RWPE2 (cell line): ENCODE results near the gene KRT79.

Experiments used
- ATAC-seq: fragments of 200-7000 bp; cut with Tn5 transposase; 3 replicates; pipeline ENCODE4 v1.9.1; 2021; ENCODE audit warnings: low read depth
- DNase-seq: peaks from one replicate; pipeline ENCODE4 v3.0.0-alpha.2; 2020; ENCODE audit warnings: low spot score
- H3K27ac ChIP-seq: fragments of 450-650 bp; 2 replicates; pipeline ENCODE4 v1.5.1; 2017; ENCODE audit warnings: mild to moderate bottlenecking; ENCODE audit not compliant: poor library complexity, severe bottlenecking
- H3K27me3 ChIP-seq: fragments of 250-450 bp; sonication (Bioruptor Pico); 2 replicates; pipeline ENCODE4 v1.5.1; 2021; ENCODE audit warnings: mild to moderate bottlenecking, moderate library complexity; ENCODE audit not compliant: insufficient read depth, poor library complexity, severe bottlenecking
- H3K36me3 ChIP-seq: fragments of 250-450 bp; sonication (Bioruptor Pico); 2 replicates; pipeline ENCODE4 v1.5.1; 2020; ENCODE audit warnings: low read depth, mild to moderate bottlenecking, moderate library complexity
- H3K4me1 ChIP-seq: fragments of 250-450 bp; sonication (Bioruptor Pico); 2 replicates; pipeline ENCODE4 v1.5.1; 2021; ENCODE audit warnings: mild to moderate bottlenecking, moderate library complexity; ENCODE audit not compliant: insufficient read depth, poor library complexity, severe bottlenecking
- H3K4me3 ChIP-seq: fragments of 250-450 bp; sonication (Bioruptor Pico); 2 replicates; pipeline ENCODE4 v1.5.1; 2021; ENCODE audit warnings: mild to moderate bottlenecking, moderate library complexity; ENCODE audit not compliant: severe bottlenecking
- H3K9me3 ChIP-seq: fragments of 250-450 bp; sonication (Bioruptor Pico); 2 replicates; pipeline ENCODE4 v1.5.1; 2021; ENCODE audit warnings: mild to moderate bottlenecking, moderate library complexity; ENCODE audit not compliant: severe bottlenecking
- TF ChIP-seq, protein P1 (sequence below): fragments of 450-650 bp; IDR thresholded peaks from one replicate; pipeline ENCODE4 v1.5.1; 2017; ENCODE audit warnings: mild to moderate bottlenecking, moderate library complexity; ENCODE audit not compliant: poor library complexity, severe bottlenecking

Gene KRT79

GRCh38 chr12:52832451-52832850 is 1.7 kb downstream of the KRT79 start:
- H3K27ac ChIP-seq = no peak overlapping the region
- TF ChIP-seq, protein P1, sequence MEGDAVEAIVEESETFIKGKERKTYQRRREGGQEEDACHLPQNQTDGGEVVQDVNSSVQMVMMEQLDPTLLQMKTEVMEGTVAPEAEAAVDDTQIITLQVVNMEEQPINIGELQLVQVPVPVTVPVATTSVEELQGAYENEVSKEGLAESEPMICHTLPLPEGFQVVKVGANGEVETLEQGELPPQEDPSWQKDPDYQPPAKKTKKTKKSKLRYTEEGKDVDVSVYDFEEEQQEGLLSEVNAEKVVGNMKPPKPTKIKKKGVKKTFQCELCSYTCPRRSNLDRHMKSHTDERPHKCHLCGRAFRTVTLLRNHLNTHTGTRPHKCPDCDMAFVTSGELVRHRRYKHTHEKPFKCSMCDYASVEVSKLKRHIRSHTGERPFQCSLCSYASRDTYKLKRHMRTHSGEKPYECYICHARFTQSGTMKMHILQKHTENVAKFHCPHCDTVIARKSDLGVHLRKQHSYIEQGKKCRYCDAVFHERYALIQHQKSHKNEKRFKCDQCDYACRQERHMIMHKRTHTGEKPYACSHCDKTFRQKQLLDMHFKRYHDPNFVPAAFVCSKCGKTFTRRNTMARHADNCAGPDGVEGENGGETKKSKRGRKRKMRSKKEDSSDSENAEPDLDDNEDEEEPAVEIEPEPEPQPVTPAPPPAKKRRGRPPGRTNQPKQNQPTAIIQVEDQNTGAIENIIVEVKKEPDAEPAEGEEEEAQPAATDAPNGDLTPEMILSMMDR = no peak
- no peaks in the 10 kb centered on the region for H3K36me3 ChIP-seq
- no peak overlapping the region for H3K4me3 ChIP-seq
- DNase-seq (no peak), ATAC-seq (no peak)
- H3K27me3 ChIP-seq = no peaks in the 10 kb centered on the region
- peaks cover 4% of the 10 kb centered on the region for H3K4me1 ChIP-seq
- no peaks in the 10 kb centered on the region for H3K9me3 ChIP-seq

DNA sequence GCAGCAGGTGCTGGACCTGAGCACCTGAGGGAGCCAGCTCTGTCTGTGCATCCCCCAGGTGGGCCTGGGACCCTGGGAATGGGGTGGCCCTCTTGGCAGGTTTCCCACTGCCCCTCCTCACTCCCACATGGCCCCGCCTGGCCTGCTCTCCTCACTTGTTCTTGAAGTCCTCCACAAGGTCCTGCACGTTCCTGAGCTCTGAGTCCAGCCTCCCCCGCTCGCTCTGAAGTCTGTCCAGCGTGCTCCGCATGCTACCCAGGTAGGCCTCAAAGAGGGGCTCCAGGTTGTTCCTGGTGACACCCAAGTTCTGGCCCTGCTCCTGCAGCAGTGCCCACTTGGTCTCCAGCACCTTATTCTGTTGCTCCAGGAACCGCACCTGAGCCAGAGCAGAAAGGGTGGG is 2.9 kb downstream of the KRT79 start:
- ATAC-seq (no peak), DNase-seq (no peak)
- TF ChIP-seq, protein P1 = no peak
- Histone ChIP-seq H3K36me3 (no peaks in the 10 kb centered on the region), H3K4me3 (no peak overlapping the region), H3K27me3 (no peaks in the 10 kb centered on the region), H3K27ac (no peak overlapping the region), H3K9me3 (no peaks in the 10 kb centered on the region), H3K4me1 (no peaks in the 10 kb centered on the region)

DNA sequence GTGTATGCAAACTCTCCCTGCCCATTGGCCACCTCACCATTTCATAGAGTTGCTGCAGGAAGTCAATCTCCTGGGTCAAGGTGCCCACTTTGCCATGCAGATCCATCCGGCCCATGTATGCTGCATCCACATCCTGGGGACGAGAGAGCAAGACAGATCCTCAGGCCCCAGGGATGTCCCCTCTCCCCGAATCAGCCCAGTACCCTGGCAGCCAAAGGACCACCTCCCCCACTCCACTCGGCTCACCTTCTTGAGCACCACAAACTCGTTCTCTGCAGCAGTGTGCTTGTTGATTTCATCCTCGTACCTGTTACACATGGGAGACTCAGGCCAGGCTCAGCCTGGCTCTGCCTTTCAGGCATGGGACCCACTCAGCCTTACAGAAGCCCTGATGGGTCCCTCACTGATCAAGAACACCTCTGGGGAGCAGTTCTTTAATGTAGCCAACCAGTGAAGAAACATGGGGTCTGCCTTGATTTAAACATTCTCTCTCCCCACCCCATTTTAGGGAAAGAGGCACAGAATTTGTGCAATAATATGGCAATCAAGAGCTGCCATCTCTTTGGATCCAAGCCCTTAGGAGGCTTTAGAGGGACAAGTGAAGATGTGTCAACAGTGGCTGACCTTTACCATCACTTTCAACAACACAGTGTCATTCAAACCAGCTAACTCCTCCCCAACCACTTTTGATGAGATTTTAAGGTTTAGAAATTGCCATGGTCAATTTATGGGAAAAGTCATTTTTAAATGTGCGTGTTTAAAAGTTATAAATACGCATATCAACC is 3.9 kb downstream of the KRT79 start:
- H3K36me3 ChIP-seq = no peaks in the 10 kb centered on the region
- H3K4me1 ChIP-seq = no peaks in the 10 kb centered on the region
- no peak for DNase-seq
- no peaks in the 10 kb centered on the region for H3K9me3 ChIP-seq
- no peak overlapping the region for H3K27ac ChIP-seq
- ATAC-seq = no peak
- TF ChIP-seq, protein P1 = no peak
- no peaks in the 10 kb centered on the region for H3K27me3 ChIP-seq
- no peak overlapping the region for H3K4me3 ChIP-seq

DNA sequence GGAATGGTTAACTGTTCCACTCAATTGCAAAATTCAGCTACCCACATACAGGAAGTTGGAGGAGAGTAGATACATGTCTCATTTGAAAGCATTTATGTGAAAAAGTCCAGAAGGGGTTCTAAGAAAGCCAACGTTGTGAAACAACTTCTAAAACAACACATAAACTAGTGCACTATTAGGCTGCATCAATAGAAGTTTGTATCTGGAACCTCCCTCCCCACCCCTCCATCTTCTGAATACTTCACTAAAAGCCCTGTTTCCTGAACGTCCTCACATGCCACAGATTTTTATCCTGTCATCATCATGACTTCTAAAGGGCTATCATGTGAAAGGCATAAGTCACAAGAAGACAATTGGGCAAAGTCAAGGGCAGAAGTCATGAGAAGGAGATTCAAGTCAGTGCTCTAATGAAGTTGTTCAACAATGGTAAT is 5.5 kb downstream of the KRT79 start:
- Histone ChIP-seq H3K4me1 (no peaks in the 10 kb centered on the region), H3K4me3 (no peak overlapping the region), H3K27me3 (no peaks in the 10 kb centered on the region), H3K36me3 (no peaks in the 10 kb centered on the region), H3K9me3 (no peaks in the 10 kb centered on the region), H3K27ac (no peak overlapping the region)
- ATAC-seq = no peak
- no peak for DNase-seq
- TF ChIP-seq, protein P1 = no peak

DNA sequence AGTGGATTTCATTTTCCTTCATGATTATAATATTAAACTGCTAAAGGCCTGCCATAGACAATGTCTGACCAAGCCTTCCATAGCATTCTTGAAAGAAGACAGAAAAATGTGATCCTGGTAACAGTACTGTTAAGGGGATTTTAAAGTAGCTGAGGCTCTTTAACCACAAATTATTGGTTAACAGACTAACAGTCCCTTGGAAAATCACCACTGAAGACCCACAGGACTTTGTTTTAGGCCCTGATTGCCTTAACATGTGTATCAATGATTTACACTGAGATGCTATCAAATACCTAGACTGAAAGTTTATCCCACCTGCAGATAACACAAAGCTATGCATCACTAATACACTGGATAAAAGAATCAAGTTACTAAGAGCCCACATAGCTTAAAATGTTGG is 6.0 kb downstream of the KRT79 start:
- Histone ChIP-seq H3K4me3 (no peak overlapping the region), H3K27ac (no peak overlapping the region), H3K36me3 (no peaks in the 10 kb centered on the region), H3K27me3 (no peaks in the 10 kb centered on the region), H3K4me1 (no peaks in the 10 kb centered on the region), H3K9me3 (no peaks in the 10 kb centered on the region)
- no peak for DNase-seq
- TF ChIP-seq, protein P1 = no peak
- ATAC-seq = no peak
